NCI-H146 treated with DMSO at 0.1 percent for 48 hours (cell line): ENCODE measurements around the gene DNALI1.
"Not testable (repeated sequence)": the region's sequence is repeated elsewhere in the genome, so short reads cannot be mapped to it uniquely, and the experiment has no call there.

ENCODE experiments used
- DNase-seq: peaks from one replicate; lab custom pipeline; 2025; ENCODE audit not compliant: unreplicated experiment; lab: John Stamatoyannopoulos, UW

DNALI1 gene

DNA sequence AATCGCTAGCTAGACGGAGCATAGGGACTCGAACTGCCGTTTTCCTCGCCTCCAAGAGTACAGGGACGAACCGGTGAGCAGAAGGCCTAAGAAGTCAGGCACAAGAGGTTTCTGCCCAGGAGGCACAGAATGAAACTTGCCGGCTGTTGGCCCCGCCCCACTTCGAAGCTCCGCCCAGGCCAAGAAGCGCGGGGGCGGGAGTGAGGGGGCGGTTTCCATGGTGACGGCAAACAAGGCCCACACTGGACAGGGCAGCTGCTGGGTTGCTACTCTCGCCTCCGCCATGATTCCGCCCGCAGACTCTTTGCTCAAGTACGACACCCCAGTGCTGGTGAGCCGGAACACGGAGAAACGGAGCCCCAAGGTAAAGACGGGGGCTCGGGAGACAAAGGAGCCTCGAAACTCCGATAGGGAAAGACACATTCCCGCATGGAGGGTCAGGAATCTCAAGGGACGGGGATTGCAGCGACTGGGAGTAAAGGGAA is at the start of gene DNALI1:
Gene DNALI1, plus strand, starts transcription at position 229 of the 485 bp plus-strand sequence. Its CDS starts 55 bp downstream, at position 284.
- DNase-seq, result peak; percentile 57

- DNase-seq, result no peak
Observed at GRCh38 chr1:37509181-37509580, 47.6 kb upstream of the DNALI1 start.

DNA sequence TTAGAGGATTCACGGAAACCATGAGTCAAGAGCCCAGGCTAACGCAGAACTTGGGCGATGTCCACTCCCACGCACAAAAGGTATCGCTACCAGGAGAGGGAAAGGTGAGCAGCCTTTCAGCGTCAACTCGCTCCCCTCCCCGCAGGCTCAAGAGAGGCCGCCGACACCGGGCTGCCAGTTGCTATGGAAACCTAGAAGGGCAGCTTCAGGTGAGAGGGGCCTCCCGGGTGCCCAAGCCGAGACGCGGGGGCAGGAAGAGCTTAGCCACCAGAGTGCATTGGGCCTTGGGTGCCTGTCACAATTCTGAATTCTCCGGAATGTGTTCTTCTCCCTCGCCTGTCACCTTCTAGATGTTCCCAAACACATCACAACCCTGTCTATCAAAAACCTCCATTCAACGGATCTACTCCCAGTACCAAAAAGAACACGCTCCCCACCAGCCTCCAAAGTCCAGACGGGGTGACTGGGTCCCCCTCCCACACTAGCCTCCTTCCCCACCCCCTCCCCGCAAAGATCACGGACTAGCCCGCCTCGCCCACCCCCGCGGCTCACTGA is 42.9 kb upstream of the DNALI1 start:
- peak; percentile 49 for DNase-seq

- peak; percentile 51 for DNase-seq
Observed at GRCh38 chr1:37514350-37515184, 42.2 kb upstream of the DNALI1 start, which contains the start of gene MEAF6. Gene MEAF6, minus strand, starts transcription at chr1:37514766. Its CDS starts 20 bp downstream, at chr1:37514746.

- no peak for DNase-seq
Observed at GRCh38 chr1:37515185-37516034, 41.3 kb upstream of the DNALI1 start.

DNA sequence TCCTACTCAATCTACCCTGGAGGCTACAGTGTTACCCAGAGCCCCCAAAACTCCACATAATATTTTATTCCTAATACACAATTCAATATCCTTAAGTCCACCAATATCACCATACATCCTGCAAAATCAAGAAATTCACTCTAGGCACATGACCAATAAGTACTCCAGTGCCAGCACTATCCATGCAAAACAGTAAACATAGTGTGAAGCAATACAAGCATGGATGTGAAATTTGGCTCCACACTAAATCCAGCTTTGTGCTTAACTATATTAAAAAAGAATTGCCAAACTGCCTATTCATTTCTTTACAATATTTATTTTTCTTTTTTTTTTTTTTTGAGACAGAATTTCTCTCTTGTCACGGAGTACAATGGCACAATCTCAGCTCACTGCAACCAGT is 39.2 kb upstream of the DNALI1 start:
- DNase-seq, result no peak

- not testable (repeated sequence) for DNase-seq
Observed at GRCh38 chr1:37518241-37518640, 38.5 kb upstream of the DNALI1 start.

DNA sequence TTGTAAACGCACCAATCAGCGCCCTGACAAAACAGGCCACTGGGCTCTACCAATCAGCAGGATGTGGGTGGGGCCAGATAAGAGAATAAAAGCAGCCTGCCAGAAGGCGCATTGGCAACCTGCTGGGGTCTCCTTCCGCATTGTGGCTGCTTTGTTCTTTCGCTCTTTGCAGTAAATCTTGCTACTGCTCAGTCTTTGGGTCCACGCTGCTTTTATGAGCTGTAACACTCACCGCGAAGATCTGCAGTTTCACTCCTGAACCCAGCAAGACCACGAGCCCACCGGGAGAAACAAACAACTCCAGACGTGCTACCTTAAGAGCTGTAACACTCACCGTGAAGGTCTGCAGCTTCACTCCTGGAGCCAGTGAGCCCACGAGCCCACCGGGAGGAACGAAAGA is 37.8 kb upstream of the DNALI1 start:
- not testable (repeated sequence) for DNase-seq

DNA sequence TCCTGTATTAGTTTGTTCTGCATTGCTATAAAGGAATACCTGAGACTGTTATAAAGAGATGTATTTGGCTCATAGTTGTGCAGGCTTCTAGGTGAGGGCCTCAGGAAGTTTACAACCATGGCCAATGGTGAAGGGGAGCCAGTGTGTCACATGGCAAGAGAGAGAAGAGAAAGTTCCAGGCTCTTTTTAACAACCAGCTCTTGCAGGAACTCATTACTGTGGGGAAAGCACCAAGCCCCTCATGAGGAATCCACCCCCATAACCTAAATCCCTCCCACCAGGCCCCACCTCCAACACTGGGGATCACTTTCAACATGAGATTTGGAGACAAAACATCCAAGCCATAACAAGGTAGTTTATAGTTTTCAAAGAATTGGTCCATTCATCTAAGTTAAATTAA is 37.1 kb upstream of the DNALI1 start:
- DNase-seq, result no peak

DNA sequence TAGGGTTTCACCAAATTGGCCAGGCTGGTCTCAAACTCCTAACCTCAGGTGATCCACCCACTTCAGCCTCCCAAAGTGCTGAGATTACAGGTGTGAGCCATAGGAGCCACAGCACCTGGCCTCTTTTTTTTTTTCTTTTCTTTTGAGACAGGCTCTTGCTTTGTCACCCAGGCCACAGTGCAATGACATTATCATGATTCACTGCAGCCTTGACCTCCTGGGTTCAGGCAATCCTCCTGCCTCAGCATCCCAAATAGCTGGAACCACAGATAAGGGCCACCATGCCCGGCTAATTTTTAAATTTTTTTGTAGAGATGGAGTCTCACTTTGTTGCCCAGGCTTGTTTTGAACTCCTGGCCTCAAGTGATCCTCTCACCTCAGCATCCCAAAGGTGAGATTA is 26.9 kb upstream of the DNALI1 start:
- DNase-seq, result not testable (repeated sequence)

DNA sequence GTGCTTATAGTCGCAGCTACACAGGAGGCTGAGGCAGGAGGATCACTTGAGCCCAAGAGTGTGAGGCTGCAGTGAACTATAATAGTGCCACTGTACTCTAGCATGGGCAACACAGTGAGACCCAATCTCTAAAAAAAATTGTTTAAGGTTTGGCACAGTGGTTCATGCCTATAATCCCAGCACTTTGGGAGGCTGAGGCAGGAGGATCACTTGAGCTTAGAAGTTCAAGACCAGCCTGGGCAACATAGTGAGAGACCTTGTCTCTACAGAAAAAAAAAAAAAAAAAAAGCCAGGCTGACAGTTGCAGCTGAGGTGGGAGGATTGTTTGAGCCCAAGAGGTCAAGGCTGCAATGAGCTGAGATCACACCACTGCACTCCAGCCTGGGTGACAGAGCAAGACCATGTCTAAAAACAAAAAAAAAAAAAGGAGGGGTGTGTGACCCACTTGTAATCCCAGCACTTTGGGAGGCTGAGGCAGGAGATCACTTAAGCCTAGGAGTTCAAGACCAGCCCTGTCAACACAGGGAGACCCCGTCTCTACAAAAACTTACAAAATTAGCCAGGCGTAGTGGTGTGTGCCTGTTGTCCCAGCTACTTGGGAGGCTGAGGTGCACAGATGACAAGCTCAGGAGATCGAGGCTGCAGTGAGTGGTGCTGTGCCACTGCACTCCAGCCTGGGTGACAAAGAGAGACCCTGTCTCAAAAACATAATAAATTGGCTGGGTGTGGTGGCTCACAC is 24.2 kb upstream of the DNALI1 start:
- not testable (repeated sequence) for DNase-seq

GRCh38 chr1:37533317-37534093 is 23.2 kb upstream of the DNALI1 start:
- DNase-seq, result no peak

- DNase-seq, result no peak
Observed at GRCh38 chr1:37537378-37537777, 19.4 kb upstream of the DNALI1 start.

DNA sequence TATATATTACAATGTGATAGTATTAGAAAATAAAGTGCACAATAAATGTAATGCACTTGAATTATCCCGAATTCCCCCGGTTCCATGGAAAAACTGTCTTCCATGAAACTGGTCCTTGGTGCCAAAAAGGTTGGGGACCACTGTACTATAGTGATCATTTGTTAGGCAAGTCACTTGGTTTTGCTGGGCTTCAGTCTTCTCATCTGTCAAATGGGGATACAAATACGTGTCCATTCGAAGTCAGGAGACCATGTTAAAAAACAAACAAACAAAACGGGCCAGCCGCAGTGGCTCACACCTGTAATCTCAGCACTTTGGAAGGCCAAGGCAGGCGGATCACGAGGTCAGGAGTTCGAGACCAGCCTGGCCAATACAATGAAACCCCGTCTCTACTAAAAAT is 17.6 kb upstream of the DNALI1 start:
- DNase-seq, result not testable (repeated sequence)

- DNase-seq, result no peak
Observed at GRCh38 chr1:37540036-37540785, 16.5 kb upstream of the DNALI1 start.

GRCh38 chr1:37544530-37544929 is 12.2 kb upstream of the DNALI1 start:
- DNase-seq, result no peak

GRCh38 chr1:37545019-37545418 is 11.7 kb upstream of the DNALI1 start:
- DNase-seq, result no peak

GRCh38 chr1:37549341-37549740 is 7.4 kb upstream of the DNALI1 start:
- DNase-seq, result no peak

- DNase-seq, result no peak
Observed at GRCh38 chr1:37553598-37553926, 3.2 kb upstream of the DNALI1 start.
